ENCODE results near the gene TCF25.

Gene TCF25

GRCh38 chr16:89860747-89861304 lies 12.6 kb upstream of the TCF25 start:
- TF ChIP-seq CTCF (conservative IDR thresholded peaks at IDR 0.05; ENCODE audit: low read depth, low read length): peak; percentile 96
- DNase-seq (ENCODE audit: low read depth): peak; percentile 54
- no peak overlapping the region for H3K4me3 ChIP-seq (ENCODE audit: low read depth, low read length)

DNA sequence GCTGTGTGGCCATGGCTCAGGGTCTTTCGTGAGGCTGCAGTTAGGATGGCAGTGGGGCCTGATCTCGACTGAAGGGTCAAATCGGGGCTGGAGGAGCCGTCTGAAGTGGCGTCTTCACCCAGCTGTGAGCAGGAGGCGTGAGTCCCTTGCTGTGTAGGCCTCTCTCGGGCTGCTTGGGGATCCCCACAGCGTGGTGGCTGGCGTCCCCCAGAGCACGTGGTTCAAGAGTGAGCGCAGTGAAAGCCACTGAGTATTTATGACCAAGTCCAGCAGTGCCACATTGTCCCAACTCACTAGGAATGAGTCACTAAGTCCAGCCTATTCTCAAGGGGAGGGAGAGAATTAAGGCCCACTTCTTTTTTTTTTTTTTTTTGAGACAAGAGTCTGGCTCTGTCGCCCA lies 11.7 kb upstream of the TCF25 start:
- DNase-seq (ENCODE audit: low read depth): no peak
- H3K4me3 ChIP-seq (ENCODE audit: low read depth, low read length): no peak overlapping the region
- TF ChIP-seq CTCF (conservative IDR thresholded peaks at IDR 0.05; ENCODE audit: low read depth, low read length): no peak

DNA sequence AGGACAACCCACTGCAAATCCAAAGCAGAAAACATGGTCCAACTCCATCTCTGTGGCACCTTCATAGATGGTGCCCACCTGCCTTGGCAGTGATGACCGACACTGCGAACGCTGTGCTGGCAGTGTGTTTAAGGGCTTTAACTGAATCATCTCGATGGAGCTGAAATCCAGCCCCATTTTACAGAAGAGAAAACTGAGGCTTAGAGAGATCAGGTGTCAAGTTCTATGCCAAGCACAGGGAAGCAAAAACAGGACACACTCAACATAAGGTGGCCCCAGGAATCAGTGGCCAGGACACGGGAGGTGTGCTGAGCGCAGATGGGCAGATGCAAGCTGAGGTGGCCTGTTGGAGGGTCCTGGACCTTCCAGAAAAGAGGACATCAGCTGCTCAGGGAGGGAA lies 10.7 kb upstream of the TCF25 start:
- TF ChIP-seq CTCF (conservative IDR thresholded peaks at IDR 0.05; ENCODE audit: low read depth, low read length): no peak
- no peak overlapping the region for H3K4me3 ChIP-seq (ENCODE audit: low read depth, low read length)
- no peak for DNase-seq (ENCODE audit: low read depth)

DNA sequence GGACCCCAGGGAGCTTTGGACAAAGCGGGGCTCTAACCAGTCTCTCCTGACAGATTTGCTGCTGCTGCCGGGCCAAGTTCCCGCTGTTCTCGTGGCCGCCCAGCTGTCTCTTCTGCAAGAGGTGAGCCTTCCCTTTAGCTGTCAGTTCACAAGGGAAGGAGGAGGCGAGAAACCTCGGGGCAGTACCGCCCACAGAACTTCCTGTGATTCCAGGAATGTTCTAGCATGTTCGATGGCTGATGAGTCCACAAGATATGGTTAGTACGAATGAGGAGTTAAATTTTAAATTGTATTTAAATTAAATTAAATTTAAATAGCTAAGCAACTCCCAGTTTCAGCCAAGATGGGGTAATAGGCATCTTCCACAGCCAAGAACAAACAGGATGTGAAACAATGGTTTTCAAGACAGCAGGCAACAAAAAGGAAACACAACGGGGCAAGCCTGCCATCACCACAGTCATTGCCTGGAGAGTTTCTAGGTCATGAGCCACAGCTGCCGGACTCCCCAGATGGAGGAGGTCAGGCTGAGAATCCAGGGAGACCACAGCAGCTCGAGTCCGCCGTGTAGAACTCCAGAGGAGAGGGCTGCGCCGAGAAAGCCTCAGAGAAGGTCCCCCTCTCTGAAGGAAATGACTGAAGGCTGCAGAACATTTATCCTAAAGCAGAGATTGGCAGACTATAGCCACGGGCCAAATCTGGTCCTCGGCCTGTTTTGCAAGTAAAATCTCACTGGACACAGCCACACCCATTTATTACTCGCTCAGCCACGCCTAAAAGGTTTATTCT lies 9.5 kb upstream of the TCF25 start:
- peak; percentile 89 for DNase-seq (ENCODE audit: low read depth)
- peak overlapping the region; percentile 3 for H3K4me3 ChIP-seq (ENCODE audit: low read depth, low read length)
- TF ChIP-seq CTCF (conservative IDR thresholded peaks at IDR 0.05; ENCODE audit: low read depth, low read length): no peak

DNA sequence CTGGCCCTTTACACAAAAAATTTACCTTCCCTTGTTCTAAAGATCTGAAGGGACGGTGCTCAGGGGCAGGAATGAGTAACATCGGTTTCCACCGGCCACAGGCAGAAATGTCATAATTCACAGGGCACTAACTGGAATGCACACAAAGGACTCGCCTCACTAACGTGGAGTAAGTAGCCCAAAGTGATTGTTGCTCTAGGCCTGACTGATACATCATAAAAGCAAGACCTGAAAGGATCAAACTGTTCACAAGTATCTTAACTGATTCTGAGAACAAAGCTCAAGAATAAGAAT lies 8.9 kb upstream of the TCF25 start:
- peak; percentile 20 for DNase-seq (ENCODE audit: low read depth)
- no peak for TF ChIP-seq CTCF (conservative IDR thresholded peaks at IDR 0.05; ENCODE audit: low read depth, low read length)

DNA sequence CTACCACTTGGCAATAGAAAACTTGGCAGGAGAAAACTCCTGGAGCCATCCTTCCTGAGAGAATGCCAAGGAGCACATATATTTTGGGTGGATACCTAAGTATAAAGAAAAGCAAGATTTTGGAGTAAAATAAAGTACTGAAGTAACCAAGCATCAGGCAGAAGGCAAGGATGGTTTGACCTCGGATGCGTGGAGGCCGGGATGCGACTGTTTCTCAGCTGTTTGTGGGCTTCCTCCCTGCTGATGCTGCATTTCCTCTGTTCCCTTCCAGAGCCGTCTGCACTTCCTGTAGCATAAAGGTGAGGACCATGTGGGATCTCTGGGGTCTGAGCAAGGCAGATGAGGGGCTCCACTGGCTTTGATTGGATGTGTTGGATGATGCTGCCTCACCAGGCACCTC lies 5.5 kb upstream of the TCF25 start:
- no peak for DNase-seq (ENCODE audit: low read depth)
- no peak for TF ChIP-seq CTCF (conservative IDR thresholded peaks at IDR 0.05; ENCODE audit: low read depth, low read length)
- no peak overlapping the region for H3K4me3 ChIP-seq (ENCODE audit: low read depth, low read length)

More for the DNA sequence above, 8.9 kb upstream of the TCF25 start:
- H3K4me3 ChIP-seq (ENCODE audit: low read depth, low read length): no peak overlapping the region

- TF ChIP-seq CTCF (conservative IDR thresholded peaks at IDR 0.05; ENCODE audit: low read depth, low read length): no peak
- no peak for DNase-seq (ENCODE audit: low read depth)
- H3K4me3 ChIP-seq (ENCODE audit: low read depth, low read length): no peak overlapping the region
Observed at GRCh38 chr16:89869911-89870310, 3.5 kb upstream of the TCF25 start.
